Panc1 (cell line): Measurements from ENCODE around the gene GNL2.

Source experiments
- CTCF ChIP-seq: fragments of 450-650 bp; IDR thresholded peaks from 2 replicates; pipeline ENCODE4 v1.5.1; 2017; ENCODE audit warnings: mild to moderate bottlenecking
- TCF7L2 ChIP-seq: IDR thresholded peaks from 2 replicates; pipeline ENCODE4 v1.6.1; 2011; ENCODE audit warnings: mild to moderate bottlenecking, low read depth, low read length, inconsistent platforms

GRCh38 chr1:37599940-37600339 is 4.2 kb upstream of the GNL2 start:
- TF ChIP-seq CTCF (no peak), TCF7L2 (no peak)
